ENCODE measurements around the gene EYS. TPM values are rescaled to one million over a fixed set of nuclear protein-coding genes. Genes with fewer than 3 reads are reported as not detected.

EYS gene
- total RNA-seq, 1 experiment from 2014 or later, result not detected

DNA sequence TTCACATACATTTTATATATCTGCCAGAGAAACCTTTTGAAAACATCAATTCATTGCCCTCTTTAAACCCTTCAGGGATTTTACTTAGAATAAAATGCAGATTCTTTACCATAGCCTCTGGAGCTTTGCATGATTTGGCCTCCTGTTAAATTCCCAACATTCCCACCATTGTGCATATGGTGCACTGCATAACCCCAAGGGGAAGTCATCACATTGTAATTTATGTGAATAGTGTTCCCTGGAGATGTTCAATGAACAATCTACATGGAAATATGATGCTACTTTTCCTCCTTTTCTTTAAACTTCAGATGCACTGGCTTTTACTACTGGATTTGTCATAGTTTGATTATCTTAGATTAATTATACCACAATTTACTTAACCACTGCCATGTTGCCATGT is 1976.7 kb downstream of the EYS start:
- Mint-ChIP-seq H3K4me3 (no peak overlapping the region), H3K4me1 (no peaks in the 10 kb centered on the region), H3K27me3 (ENCODE audit: low read depth) (no peaks in the 10 kb centered on the region), H3K36me3 (ENCODE audit: insufficient read depth in 1 of 3, low read depth in 3 of 3) (no peaks in the 10 kb centered on the region), H3K27ac (no peak overlapping the region), H3K9me3 (no peaks in the 10 kb centered on the region)
- no peaks in the 10 kb centered on the region for H3K4me1 ChIP-seq (ENCODE audit: insufficient read depth, low read length)
- H3K9me3 ChIP-seq (ENCODE audit: control insufficient read depth, low read depth, low read length), result no peaks in the 10 kb centered on the region
- no peak overlapping the region for H2BK15ac ChIP-seq (ENCODE audit: low read depth, low read length)
- no peak overlapping the region for H3T11ph ChIP-seq (ENCODE audit: low read length)
- no peak overlapping the region for H3K27ac ChIP-seq (ENCODE audit: insufficient read length, low read depth, low read length)
- H2BK20ac ChIP-seq (ENCODE audit: low read depth, low read length, poor library complexity, severe bottlenecking), result no peak overlapping the region
- no peak overlapping the region for H3K4ac ChIP-seq (ENCODE audit: low read depth, low read length)
- no peak overlapping the region for H3K4me2 ChIP-seq (ENCODE audit: insufficient read depth, insufficient read length, low read length)
- H2AFZ ChIP-seq (ENCODE audit: low read length), result no peak overlapping the region
- no peak overlapping the region for H3K14ac ChIP-seq (ENCODE audit: insufficient read depth, low read length)
- H3K27me3 ChIP-seq (ENCODE audit: insufficient read depth, low read length), result no peaks in the 10 kb centered on the region
- H3K79me2 ChIP-seq (ENCODE audit: insufficient read depth, low read length), result no peaks in the 10 kb centered on the region
- no peak overlapping the region for H3K56ac ChIP-seq (ENCODE audit: insufficient read length, low read depth, low read length)
- H4K5ac ChIP-seq (ENCODE audit: insufficient read length, low read depth, low read length), result no peak overlapping the region
- H4K91ac ChIP-seq (ENCODE audit: insufficient read length, low read depth, low read length), result no peak overlapping the region
- H4K20me1 ChIP-seq (ENCODE audit: control insufficient read depth, insufficient read depth, insufficient read length), result no peaks in the 10 kb centered on the region
- TF ChIP-seq, protein P1, sequence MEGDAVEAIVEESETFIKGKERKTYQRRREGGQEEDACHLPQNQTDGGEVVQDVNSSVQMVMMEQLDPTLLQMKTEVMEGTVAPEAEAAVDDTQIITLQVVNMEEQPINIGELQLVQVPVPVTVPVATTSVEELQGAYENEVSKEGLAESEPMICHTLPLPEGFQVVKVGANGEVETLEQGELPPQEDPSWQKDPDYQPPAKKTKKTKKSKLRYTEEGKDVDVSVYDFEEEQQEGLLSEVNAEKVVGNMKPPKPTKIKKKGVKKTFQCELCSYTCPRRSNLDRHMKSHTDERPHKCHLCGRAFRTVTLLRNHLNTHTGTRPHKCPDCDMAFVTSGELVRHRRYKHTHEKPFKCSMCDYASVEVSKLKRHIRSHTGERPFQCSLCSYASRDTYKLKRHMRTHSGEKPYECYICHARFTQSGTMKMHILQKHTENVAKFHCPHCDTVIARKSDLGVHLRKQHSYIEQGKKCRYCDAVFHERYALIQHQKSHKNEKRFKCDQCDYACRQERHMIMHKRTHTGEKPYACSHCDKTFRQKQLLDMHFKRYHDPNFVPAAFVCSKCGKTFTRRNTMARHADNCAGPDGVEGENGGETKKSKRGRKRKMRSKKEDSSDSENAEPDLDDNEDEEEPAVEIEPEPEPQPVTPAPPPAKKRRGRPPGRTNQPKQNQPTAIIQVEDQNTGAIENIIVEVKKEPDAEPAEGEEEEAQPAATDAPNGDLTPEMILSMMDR (conservative IDR thresholded peaks at IDR 0.05), result no peak
- H3K23me2 ChIP-seq (ENCODE audit: insufficient read length, low read depth, low read length, poor library complexity, severe bottlenecking), result no peaks in the 10 kb centered on the region
- H3K18ac ChIP-seq (ENCODE audit: insufficient read length, low read depth, low read length), result no peak overlapping the region
- H3K79me1 ChIP-seq (ENCODE audit: insufficient read depth, low read depth, low read length, poor library complexity, severe bottlenecking), result no peaks in the 10 kb centered on the region
- no peak overlapping the region for H4K8ac ChIP-seq (replicated peaks; ENCODE audit: insufficient read length, low read depth, low read length)
- H2AK5ac ChIP-seq (ENCODE audit: insufficient read length, low read length), result no peak overlapping the region
- H2BK5ac ChIP-seq (ENCODE audit: insufficient read length, low read length), result no peak overlapping the region
- no peak overlapping the region for H2BK120ac ChIP-seq (ENCODE audit: low read depth, low read length, poor library complexity, severe bottlenecking)
- H2BK12ac ChIP-seq (ENCODE audit: insufficient read length, low read depth, low read length), result no peak overlapping the region
- no peak overlapping the region for H3K9ac ChIP-seq (ENCODE audit: extremely low read depth, insufficient read length, low read length)
- H3K23ac ChIP-seq (ENCODE audit: insufficient read length, low read depth, low read length), result no peak overlapping the region
- DNase-seq, result no peak
